GM19455 (cell line): Measurements from ENCODE around the gene RBPJ.
"Not testable (repeated sequence)": the region's sequence is repeated elsewhere in the genome, so short reads cannot be mapped to it uniquely, and the experiment has no call there.

Experiments used
- ATAC-seq: cut with Tn5 transposase; IDR thresholded peaks from one replicate; pipeline ENCODE4 v1.9.1; 2021; ENCODE audit not compliant: unreplicated experiment

RBPJ gene

DNA sequence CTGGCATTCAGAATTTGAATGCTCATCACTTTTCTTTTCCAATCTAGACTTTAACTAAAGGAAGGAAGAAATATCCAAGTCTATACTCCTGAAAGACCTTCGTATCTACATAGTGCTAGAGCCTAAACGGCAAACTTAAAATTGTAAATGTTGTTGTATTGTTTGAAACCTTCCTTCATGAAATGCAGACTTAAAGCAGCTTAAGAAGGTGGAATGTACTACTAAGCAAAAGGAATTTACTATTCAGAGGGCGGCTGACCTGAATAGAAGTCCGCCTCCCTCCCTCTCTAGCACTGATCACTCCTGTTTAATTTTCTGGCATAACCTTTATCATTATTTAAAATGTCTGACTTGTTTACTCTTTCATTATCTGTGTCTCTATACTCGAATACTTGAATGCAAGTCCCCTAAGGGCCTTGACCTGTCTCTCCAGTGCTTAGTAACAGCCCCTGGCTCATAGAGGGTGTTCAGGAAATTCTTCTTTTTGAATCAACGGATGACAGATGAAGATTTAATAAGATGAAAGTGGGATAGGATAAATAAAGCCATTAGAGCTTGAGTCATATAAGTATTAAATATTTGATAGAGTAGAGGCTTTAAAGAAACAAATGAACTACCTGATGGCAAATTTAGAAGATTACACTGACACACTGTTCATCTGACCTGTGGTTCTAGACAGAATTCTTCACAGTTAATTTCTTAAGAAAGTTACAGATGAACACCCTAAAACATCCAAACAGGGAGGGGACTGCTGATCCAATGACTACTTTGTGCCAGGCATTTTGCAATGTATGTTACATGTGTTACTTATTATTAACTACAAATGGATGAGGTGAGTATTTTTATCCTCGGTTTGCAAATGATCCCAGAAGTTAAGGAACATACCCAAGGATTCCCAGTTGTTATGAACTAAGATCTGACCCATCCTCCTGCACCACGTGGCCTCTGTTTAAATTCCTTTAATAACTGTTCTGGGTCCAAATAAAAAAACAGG is 20.2 kb upstream of the RBPJ start:
- ATAC-seq = no peak

DNA sequence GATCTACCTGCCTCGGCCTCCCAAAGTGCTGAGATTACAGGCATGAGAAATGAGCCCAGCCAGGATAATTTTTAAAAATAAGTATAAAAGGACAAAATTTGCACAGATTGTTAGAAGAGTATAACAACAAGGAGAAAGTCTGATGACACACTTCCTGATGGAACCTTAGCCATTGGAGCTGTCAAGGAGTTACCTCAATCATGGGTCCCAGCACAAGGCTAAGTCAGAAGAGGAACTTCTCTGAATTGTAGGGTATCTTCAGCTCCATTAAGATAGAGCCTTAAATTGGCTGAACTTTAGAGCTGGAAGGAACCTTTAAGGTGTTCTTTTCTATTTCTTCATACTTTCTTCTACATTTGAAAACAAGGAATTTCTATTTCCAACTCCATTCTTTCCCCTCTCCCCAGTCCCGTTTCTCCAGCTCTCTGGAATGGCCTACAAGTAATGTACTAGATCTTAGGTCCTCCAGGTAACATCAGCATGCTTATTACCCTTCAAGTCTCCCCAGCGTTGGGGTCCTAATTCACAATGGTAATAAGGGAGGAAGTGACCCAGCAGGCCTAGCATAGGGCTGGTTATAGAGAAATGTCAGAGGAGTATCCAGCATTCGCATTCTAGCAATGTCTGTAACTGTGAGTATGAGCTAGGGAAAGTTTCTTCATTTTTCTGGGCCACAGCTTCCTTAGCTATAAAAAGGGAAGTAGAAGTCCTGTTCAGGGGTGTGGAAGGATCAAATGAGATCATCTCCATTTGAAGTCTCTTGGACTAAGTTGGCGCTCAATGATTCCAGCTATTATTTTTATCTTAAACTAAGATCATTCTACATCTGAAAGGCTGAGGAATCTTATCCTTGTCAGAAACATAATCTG is 18.5 kb upstream of the RBPJ start:
- ATAC-seq = no peak

DNA sequence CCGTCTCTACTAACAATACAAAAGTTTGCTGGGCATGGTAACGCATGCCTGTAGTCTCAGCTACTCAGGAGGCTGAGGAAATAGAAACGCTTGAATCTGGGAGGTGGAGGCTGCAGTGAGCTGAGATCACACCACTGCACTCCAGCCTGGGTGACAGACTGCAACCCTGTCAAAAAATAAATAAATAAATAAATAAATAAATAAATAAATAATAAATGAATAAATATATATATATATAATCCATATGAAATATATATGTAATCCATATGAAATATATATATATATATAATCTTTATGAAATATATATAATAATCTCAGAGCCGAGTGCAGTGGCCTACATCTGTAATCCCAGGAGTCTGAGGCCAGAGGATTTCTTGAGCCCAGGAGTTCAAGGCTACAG is 17.8 kb upstream of the RBPJ start:
- no peak for ATAC-seq

DNA sequence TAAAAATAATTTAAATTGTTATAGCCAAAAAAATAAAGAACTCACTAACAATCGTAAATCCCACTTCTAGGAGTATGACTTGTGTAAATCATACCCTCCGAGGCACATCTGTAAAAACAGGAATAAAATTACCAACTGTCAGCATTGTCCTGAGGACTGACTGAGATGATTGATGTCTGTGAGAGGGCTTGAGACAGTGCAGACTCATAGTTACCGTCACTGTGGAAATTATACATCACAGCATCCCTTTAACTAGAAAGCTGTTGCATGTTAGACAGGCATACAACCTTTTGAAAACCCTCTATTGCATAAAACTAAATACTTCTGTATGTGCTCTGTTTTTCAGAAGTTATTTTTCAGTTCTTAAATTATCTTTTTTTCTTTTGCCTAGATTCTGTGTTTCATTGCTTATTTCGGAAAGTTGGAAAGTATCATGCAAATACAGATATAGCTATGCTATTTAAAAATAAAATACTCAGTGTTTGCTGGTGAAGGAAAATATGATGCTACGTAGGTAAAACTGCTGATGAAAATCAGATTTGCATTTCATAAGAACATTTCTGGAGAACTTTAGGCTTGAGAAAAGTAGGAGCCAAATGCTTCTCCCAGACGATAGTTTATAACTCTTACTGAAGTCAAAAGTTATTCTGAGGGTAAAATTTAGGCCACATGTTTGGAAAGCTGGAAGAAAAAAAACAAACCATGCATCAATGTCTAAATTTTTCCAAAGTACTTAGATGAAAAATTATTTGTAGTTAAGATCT is 13.6 kb upstream of the RBPJ start:
- peak; percentile 55 for ATAC-seq

DNA sequence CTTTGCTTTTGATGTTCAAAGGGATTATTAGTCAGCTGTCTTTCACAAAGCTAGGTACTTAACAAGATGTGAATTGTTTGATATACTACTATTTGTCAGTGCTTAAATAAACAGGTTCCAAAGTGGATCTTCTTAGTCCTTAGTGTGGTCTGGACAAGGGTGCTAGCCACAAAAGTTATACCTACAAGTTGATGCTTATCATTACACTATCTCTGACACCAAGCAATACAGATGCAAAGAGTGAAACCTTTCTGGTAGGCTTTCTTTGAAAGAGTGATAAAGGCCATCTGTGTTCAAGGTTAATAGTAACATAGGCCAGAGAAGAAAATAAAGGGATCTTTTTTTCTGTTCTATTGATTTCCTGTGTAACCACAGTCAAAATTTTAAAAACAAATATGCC is 12.2 kb upstream of the RBPJ start:
- ATAC-seq = no peak

DNA sequence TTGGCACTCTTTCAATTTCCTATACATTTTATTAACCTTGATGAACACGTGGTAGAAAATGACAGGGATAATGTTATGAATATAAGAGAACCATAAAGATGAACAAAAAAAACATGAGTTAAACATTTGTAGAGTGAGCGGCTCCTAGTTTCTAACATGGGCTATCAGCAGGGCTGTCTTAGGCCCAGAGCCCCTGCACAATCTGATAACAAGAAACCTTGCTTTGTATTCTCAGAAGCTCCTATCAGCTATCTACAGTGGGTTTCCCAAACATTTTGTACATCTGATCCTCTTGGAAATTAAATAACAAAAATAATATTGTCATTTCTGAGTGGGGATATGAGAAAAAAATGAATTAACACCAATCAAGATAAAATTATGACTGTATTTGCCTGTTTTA is 10.6 kb upstream of the RBPJ start:
- ATAC-seq = no peak

DNA sequence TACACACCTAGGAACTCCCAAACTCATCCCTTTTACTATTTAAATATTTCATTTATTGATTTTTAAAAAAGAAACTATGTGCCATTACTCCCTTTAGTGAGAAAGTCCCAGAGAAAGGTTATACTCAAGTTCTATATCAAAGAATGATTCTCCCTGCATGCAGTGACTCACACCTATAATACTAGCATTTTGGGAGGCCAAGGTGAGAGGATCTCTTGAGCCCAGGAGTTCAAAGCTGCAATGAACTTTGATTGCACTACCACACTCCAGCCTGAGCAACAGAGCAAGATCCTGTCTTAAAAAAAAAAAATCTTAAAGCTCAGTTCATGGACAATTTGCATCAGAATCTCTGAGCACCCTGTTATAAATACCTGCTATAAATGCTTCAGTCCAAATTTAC is 9.2 kb upstream of the RBPJ start:
- ATAC-seq = no peak

DNA sequence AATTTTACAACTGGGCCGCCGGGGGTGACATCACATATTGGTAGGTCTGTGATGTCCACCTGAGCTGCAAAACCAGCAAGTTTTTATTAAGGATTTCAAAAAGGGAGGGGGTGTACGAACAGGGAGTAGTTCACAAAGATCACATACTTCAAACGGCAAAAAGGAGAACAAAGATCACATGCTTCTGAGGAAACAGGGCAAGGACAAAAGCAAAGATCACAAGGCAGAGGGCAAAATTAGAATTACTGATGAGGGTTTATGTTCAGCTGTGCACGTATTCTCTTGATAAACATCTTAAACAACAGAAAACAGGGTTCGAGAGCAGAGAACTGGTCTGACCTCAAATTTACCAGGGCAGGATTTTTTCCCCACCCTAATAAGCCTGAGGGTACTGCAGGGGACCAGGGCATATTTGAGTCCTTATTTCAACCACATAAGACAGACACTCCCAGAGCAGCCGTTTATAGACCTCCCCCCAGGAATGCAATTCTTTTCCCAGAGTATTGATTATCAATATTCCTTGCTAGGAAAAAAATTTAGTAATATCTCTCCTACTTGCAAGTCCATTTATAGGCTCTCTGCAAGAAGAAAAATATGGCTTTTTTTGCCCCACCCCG is 5.4 kb upstream of the RBPJ start:
- ATAC-seq = not testable (repeated sequence)

DNA sequence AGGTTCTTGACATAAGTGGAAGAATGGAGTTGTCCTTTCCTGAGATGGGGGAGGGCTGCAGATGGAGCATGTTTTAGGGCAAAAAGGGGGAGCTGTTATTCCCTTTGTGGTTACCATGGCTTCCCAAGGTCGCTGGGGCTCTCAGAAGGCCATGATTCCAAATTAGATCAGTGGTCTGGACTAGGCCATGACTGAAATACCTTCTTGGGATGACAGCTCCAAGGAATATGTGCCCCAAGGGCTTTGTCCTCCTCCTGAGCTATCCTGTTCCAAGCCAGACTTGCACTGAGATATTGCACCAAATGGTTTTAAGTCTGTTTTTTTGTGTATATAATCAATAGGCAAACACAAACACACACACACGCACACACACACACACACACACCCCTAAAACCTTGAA is 3.0 kb upstream of the RBPJ start:
- ATAC-seq = no peak

DNA sequence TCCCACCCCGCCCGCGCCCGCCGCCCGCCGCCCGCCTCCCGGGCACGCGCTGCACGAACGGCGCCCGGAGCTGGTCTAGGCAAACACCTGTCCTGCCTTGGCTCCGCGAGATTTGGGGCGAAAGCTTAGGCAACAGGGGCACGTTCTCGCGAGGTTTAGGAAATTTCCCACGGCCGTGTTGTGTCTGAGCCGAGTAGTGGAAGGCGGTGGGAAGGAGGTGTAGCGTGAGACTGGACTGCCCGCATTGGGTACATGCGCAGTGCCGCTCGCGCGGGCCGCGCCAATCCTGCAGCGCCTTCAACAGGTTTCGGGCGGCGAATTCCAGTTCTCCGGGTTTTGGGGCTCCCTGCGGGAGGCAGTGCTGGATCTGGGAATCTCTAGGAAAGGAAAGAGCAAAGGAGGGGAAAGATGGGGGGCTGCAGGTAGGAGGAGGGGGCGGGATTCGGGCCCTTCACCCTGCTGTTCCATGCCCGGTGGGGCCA is 1.3 kb upstream of the RBPJ start:
- peak; percentile 71 for ATAC-seq

DNA sequence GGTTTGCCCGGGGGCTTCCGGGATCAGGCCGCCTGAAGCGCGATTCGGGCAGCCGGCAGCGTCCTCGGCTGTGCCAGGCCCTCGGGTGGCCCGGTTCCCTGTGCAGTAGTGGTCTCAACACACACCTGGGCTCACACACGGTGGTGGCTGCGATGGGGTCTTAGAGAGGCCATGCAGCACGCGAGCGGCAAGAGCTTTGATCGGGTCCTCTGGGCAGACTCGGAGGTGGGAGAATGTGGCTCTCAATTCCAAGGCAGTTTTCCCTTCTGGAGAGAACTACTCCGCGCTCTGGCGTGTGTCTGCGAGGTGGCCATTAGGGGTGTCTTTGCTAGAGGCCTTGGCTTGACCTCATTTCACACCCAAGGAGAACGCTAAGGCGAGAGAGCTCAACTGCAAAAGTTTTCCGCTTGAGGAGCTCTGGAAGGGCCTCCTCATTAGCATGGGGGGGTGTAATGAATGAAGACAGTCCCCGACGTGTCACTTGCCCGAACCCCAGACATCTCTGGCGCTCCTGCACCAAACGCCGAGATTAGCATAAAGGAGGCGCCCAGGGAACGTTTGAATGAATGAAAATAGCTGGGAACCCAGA is 771 bp upstream of the RBPJ start:
- ATAC-seq = peak; percentile 23

DNA sequence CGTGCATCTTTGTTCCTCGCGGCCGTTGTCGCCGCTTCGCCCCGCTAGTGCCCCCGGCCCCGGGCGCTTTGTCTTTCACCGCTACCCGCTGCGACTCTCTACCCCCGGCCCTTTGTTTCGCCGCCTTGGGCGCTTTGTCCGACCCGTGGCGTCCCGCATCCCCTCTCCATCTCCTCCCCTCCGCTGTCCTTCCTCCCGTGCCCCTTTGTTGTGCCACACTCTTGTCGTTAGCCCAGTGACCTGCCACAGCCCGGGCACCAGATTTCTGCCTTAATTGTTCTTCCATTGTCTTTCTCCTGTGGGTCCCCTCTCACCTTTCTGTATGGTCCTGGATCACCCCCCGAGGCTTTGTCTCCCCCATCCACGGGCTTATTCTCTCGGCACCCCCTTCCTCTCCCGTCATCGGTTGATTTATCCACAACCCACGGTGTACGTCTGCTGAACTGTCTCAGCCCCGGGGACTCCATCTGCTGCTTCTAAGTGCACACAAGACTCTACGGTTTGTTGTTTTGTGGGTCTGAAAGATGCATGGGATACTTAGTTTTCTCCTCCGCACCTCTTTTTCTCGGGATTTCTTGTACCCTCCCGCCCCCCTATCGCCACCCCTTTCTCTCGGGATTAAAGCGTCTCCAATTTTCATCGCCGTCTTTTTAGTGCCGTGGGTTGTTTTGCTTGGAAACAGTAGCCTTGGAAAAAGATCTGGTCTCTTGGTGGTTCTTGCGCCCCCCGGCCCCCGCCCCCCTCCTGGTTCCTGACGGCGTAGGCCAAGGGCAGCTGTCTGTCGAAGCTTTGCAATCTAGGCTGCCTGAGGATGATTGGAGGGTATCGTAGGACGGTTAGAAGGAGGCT is 783 bp downstream of the RBPJ start:
- ATAC-seq = no peak

DNA sequence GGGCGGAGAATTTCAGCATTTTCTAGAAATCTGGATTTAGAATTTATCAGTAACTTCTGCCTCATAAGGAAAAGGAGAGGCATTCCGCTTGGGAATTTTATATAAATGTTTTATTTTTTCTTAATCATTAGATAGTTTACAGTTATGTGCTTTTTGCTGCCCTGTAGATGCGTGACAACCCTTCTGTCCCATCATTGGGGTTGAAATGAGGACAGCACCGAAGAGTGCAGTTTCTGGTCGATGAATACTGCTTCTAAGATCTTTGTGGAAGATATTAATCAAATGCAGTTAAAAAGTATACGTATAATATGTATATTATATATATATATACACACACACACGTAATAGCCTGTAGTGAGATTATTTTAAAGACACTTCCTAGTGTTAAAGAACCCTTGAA is 1.5 kb downstream of the RBPJ start:
- no peak for ATAC-seq

DNA sequence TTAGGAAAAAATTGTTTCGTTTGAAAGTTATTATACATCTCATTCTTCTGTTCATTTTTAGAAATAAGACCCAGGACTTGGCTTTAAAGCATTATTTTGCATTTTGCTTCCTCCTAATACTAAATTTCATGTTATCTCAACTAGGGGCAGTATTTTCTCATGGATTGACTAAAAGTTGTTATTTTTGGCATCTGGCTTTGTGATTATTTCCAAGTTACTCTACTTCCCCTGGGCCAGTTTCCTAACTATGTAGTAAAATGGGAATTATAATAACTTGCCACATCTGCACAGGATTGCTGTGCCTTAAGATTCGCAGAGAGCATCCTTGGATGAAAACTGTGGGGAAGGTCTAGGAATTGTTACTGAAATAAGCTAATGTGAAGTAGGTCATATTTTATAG is 3.0 kb downstream of the RBPJ start:
- no peak for ATAC-seq

DNA sequence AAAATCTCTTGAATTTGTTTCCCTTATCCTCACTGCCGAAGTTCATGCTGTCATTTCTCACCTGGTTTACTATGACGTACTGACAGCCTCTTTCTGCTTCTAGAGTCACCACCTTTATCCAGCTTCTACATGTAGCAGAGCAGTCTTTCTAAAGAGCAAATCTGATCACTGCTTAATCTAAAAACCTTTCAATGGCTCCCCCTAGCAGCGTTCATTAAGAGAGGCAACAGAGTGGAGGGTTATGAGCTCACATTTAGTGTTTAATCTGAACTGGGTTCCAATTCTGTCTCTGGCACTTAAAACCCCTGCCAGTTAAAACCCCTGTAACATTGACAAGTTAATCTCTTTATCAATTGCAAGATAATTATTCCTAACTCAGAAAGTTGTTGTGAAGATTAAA is 4.4 kb downstream of the RBPJ start:
- ATAC-seq = no peak

DNA sequence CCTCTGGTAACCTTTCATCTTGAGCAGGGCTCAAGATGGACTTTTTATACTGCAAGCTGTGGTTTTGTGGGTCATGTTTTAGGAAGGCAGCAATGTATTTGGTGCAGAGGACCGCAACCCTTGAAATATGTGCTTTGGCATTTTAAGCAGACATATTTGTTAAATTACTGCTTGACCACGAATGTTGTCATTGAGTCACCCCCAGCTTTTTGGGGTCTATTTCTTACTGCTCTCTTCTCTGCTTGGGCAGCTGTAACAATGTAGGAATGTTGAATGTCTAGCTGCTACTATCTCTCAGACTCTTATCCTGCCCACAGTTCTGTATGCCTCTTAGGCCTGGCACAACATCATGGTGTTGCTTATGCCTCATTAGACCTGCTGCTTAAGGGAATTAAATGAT is 6.0 kb downstream of the RBPJ start:
- ATAC-seq = no peak

DNA sequence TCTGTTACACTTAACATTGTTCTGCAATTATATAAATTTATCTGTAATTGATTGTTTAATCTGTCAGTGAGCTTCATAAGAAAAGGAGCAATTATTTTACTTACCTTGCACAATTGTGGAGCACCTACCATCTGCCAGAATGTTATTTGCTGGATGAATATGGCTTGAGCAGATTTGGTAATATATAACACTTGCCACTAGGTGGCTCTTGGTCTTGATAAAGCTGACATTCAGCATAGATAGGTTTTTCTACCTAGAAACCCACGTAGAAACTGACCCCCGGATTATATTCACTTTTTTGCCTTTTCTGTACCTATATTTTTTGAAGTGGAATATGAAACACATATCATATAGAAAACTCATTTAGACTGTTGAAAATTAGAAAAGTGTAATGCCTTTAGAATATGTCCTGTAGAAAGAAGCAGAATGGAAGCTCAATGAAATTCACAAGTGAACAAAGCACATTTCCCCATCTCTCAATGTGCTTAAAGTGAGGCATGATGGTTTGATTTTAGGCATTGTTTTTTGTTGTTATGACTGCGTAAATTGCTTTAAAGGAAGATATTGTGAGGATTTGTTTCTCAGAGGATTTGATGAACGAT is 9.5 kb downstream of the RBPJ start:
- ATAC-seq = peak; percentile 76

DNA sequence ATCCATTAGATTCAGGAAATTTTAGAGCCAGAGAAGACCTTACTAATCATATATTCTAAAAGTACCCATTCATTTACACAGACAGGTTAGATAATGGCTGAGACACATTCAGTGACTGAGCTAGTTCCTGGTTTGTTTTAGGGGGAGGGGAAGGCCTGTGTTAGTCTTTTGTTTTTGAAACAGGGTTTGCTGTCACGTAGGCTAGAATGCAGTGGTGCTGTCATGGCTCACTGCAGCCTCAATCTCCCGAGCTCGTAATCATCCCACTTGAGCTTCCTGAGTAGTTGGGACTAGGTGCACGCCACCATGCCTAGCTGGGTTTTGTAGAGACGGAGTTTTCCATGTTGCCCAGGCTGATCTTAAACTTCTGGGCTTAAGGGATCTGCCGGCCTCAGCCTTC is 10.1 kb downstream of the RBPJ start:
- ATAC-seq = no peak

DNA sequence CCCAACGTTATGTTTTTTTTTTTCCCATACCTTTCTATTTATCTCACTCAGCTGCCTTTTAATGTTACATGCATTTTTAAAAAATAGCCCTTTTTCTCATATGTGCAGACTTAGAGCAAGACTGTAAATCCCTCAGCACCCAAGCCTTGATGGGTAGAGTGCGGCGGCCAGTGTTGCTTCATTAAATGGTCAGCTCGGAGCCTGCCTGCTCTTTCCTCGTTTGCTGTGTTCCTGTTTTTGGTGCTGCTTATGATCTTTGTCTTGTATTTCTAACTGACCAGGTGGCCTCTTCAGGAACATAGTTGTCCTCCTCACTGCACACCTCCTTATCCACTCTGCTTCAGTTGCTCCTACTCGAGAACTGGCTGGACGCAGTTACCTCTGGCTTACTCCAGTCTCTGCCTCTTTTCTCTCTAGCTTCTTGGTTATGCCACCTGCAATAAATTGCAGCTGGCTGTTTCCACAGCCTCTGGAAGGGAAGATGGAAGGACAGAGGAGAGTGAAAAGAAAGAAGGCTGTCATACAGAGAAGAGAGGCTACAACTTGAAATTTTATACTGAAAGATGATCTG is 10.7 kb downstream of the RBPJ start:
- no peak for ATAC-seq
